ENCODE results near the gene SMIM32. TPM values are rescaled to one million over a fixed set of nuclear protein-coding genes. Genes with fewer than 3 reads are reported as not detected.

Gene SMIM32
- total and polyA plus RNA-seq, 4 donors = 0.49 to 1.4 TPM; not detected in 2

GRCh38 chr5:136228136-136228757 is 35.3 kb upstream of the SMIM32 start:
- Histone ChIP-seq H3K4me1 (ENCODE audit: control insufficient read depth in 1 of 2, insufficient read depth in 2 of 2, low read length in 2 of 2) (no peaks in the 10 kb centered on the region), H3K27ac (ENCODE audit: low read depth in 1 of 2, low read length in 2 of 2) (no peak overlapping the region), H3K9me3 (ENCODE audit: control insufficient read depth, low read length) (no peaks in the 10 kb centered on the region), H3K36me3 (ENCODE audit: control insufficient read depth in 1 of 2, insufficient read depth in 2 of 2, low read length in 1 of 2) (no peaks in the 10 kb centered on the region), H3K4me3 (ENCODE audit: low read length in 2 of 2) (no peak overlapping the region), H3K27me3 (ENCODE audit: control insufficient read depth in 1 of 2, insufficient read depth in 2 of 2, low read length in 1 of 2) (no peaks in the 10 kb centered on the region)
- intact Hi-C loops (cut with DNase I) = no loop called here
- ATAC-seq (ENCODE audit: low FRiP score) = no peak
- WGBS, 2 donors = 88 to 89% methylated on average over 7 of the region's 7 CpGs
- DNase-seq = no peak

GRCh38 chr5:136226401-136226800 is 33.4 kb upstream of the SMIM32 start:
- 91 to 93% methylated on average over 2 of the region's 2 CpGs for WGBS, 2 donors
- Histone ChIP-seq H3K4me1 (ENCODE audit: control insufficient read depth in 1 of 2, insufficient read depth in 2 of 2, low read length in 2 of 2) (no peaks in the 10 kb centered on the region), H3K4me3 (ENCODE audit: low read length in 2 of 2) (no peak overlapping the region), H3K27ac (ENCODE audit: low read depth in 1 of 2, low read length in 2 of 2) (no peak overlapping the region), H3K27me3 (ENCODE audit: control insufficient read depth in 1 of 2, insufficient read depth in 2 of 2, low read length in 1 of 2) (no peaks in the 10 kb centered on the region), H3K9me3 (ENCODE audit: control insufficient read depth, low read length) (no peaks in the 10 kb centered on the region), H3K36me3 (ENCODE audit: control insufficient read depth in 1 of 2, insufficient read depth in 2 of 2, low read length in 1 of 2) (no peaks in the 10 kb centered on the region)
- intact Hi-C loops (cut with DNase I) = no loop called here
- DNase-seq (no peak), ATAC-seq (ENCODE audit: low FRiP score) (no peak)

GRCh38 chr5:136225796-136226195 is 32.8 kb upstream of the SMIM32 start:
- 69 to 82% methylated on average over 2 of the region's 2 CpGs for WGBS, 2 donors
- ATAC-seq (ENCODE audit: low FRiP score) = no peak
- intact Hi-C loops (cut with DNase I) = no loop called here

GRCh38 chr5:136222580-136223235 is 29.7 kb upstream of the SMIM32 start:
- Histone ChIP-seq H3K9me3 (ENCODE audit: control insufficient read depth, low read length) (peaks cover 1% of the 10 kb centered on the region), H3K36me3 (ENCODE audit: control insufficient read depth in 1 of 2, insufficient read depth in 2 of 2, low read length in 1 of 2) (no peaks in the 10 kb centered on the region), H3K27me3 (ENCODE audit: control insufficient read depth in 1 of 2, insufficient read depth in 2 of 2, low read length in 1 of 2) (no peaks in the 10 kb centered on the region), H3K27ac (ENCODE audit: low read depth in 1 of 2, low read length in 2 of 2) (no peak overlapping the region), H3K4me3 (ENCODE audit: low read length in 2 of 2) (no peak overlapping the region), H3K4me1 (ENCODE audit: control insufficient read depth in 1 of 2, insufficient read depth in 2 of 2, low read length in 2 of 2) (no peaks in the 10 kb centered on the region)
- DNase-seq (no peak), ATAC-seq (ENCODE audit: low FRiP score) (no peak)
- intact Hi-C loops (cut with DNase I) = no loop called here
- WGBS, 2 donors = 65 to 68% methylated on average over 4 of the region's 4 CpGs

More at GRCh38 chr5:136225796-136226195, 32.8 kb upstream of the SMIM32 start:
- Histone ChIP-seq H3K9me3 (ENCODE audit: control insufficient read depth, low read length) (no peaks in the 10 kb centered on the region), H3K27me3 (ENCODE audit: control insufficient read depth in 1 of 2, insufficient read depth in 2 of 2, low read length in 1 of 2) (no peaks in the 10 kb centered on the region), H3K36me3 (ENCODE audit: control insufficient read depth in 1 of 2, insufficient read depth in 2 of 2, low read length in 1 of 2) (no peaks in the 10 kb centered on the region), H3K4me3 (ENCODE audit: low read length in 2 of 2) (no peak overlapping the region), H3K4me1 (ENCODE audit: control insufficient read depth in 1 of 2, insufficient read depth in 2 of 2, low read length in 2 of 2) (no peaks in the 10 kb centered on the region), H3K27ac (ENCODE audit: low read depth in 1 of 2, low read length in 2 of 2) (no peak overlapping the region)
- no peak for DNase-seq

- no peak for ATAC-seq (ENCODE audit: low FRiP score)
- WGBS, 2 donors = 96 to 97% methylated on average over 4 of the region's 4 CpGs
- no peak overlapping the region for H3K4me3 ChIP-seq (ENCODE audit: low read length in 2 of 2)
- H3K4me1 ChIP-seq (ENCODE audit: control insufficient read depth in 1 of 2, insufficient read depth in 2 of 2, low read length in 2 of 2) = no peaks in the 10 kb centered on the region
- intact Hi-C loops (cut with DNase I) = no loop called here
- H3K9me3 ChIP-seq (ENCODE audit: control insufficient read depth, low read length) = peaks cover 1% of the 10 kb centered on the region
- DNase-seq = no peak
- no peak overlapping the region for H3K27ac ChIP-seq (ENCODE audit: low read depth in 1 of 2, low read length in 2 of 2)
- no peaks in the 10 kb centered on the region for H3K36me3 ChIP-seq (ENCODE audit: control insufficient read depth in 1 of 2, insufficient read depth in 2 of 2, low read length in 1 of 2)
- H3K27me3 ChIP-seq (ENCODE audit: control insufficient read depth in 1 of 2, insufficient read depth in 2 of 2, low read length in 1 of 2) = no peaks in the 10 kb centered on the region
Observed at GRCh38 chr5:136221340-136221739, 28.4 kb upstream of the SMIM32 start.

- ATAC-seq (ENCODE audit: low FRiP score) (no peak), DNase-seq (no peak)
- Histone ChIP-seq H3K27ac (ENCODE audit: low read depth in 1 of 2, low read length in 2 of 2) (no peak overlapping the region), H3K36me3 (ENCODE audit: control insufficient read depth in 1 of 2, insufficient read depth in 2 of 2, low read length in 1 of 2) (no peaks in the 10 kb centered on the region), H3K4me3 (ENCODE audit: low read length in 2 of 2) (no peak overlapping the region), H3K27me3 (ENCODE audit: control insufficient read depth in 1 of 2, insufficient read depth in 2 of 2, low read length in 1 of 2) (no peaks in the 10 kb centered on the region), H3K4me1 (ENCODE audit: control insufficient read depth in 1 of 2, insufficient read depth in 2 of 2, low read length in 2 of 2) (no peaks in the 10 kb centered on the region), H3K9me3 (ENCODE audit: control insufficient read depth, low read length) (peaks cover 1% of the 10 kb centered on the region)
- 90 to 93% methylated on average over 8 of the region's 8 CpGs for WGBS, 2 donors
- intact Hi-C loops (cut with DNase I) = loop anchor here (10.0 kb wide), 1 partner anchor 651 kb away; no protein-coding TSS in a partner anchor
Observed at GRCh38 chr5:136216230-136216629, 23.3 kb upstream of the SMIM32 start.

- H3K36me3 ChIP-seq (ENCODE audit: control insufficient read depth in 1 of 2, insufficient read depth in 2 of 2, low read length in 1 of 2) = no peaks in the 10 kb centered on the region
- intact Hi-C loops (cut with DNase I) = loop anchor here (10.0 kb wide), 1 partner anchor 651 kb away; no protein-coding TSS in a partner anchor
- 82 to 85% methylated on average over 4 of the region's 4 CpGs for WGBS, 2 donors
- peaks cover 1% of the 10 kb centered on the region for H3K9me3 ChIP-seq (ENCODE audit: control insufficient read depth, low read length)
- no peaks in the 10 kb centered on the region for H3K27me3 ChIP-seq (ENCODE audit: control insufficient read depth in 1 of 2, insufficient read depth in 2 of 2, low read length in 1 of 2)
- no peak overlapping the region for H3K4me3 ChIP-seq (ENCODE audit: low read length in 2 of 2)
- H3K4me1 ChIP-seq (ENCODE audit: control insufficient read depth in 1 of 2, insufficient read depth in 2 of 2, low read length in 2 of 2) = no peaks in the 10 kb centered on the region
- no peak for ATAC-seq (ENCODE audit: low FRiP score)
- DNase-seq = no peak
- no peak overlapping the region for H3K27ac ChIP-seq (ENCODE audit: low read depth in 1 of 2, low read length in 2 of 2)
Observed at GRCh38 chr5:136215812-136216211, 22.9 kb upstream of the SMIM32 start.

GRCh38 chr5:136213919-136214493 is 21.0 kb upstream of the SMIM32 start:
- 79 to 80% methylated on average over 9 of the region's 9 CpGs for WGBS, 2 donors
- no peak for ATAC-seq (ENCODE audit: low FRiP score)
- Histone ChIP-seq H3K4me3 (ENCODE audit: low read length in 2 of 2) (no peak overlapping the region), H3K27ac (ENCODE audit: low read depth in 1 of 2, low read length in 2 of 2) (no peak overlapping the region), H3K27me3 (ENCODE audit: control insufficient read depth in 1 of 2, insufficient read depth in 2 of 2, low read length in 1 of 2) (no peaks in the 10 kb centered on the region), H3K9me3 (ENCODE audit: control insufficient read depth, low read length) (no peaks in the 10 kb centered on the region), H3K36me3 (ENCODE audit: control insufficient read depth in 1 of 2, insufficient read depth in 2 of 2, low read length in 1 of 2) (no peaks in the 10 kb centered on the region), H3K4me1 (ENCODE audit: control insufficient read depth in 1 of 2, insufficient read depth in 2 of 2, low read length in 2 of 2) (no peaks in the 10 kb centered on the region)
- no peak for DNase-seq
- intact Hi-C loops (cut with DNase I) = loop anchor here (2.0 to 10.0 kb wide), 3 partner anchors 272 to 649 kb away; no protein-coding TSS in a partner anchor
